ENCODE data around the gene SCN9A.

- TF ChIP-seq SIN3A (IDR thresholded peaks at IDR 0.05; ENCODE audit: borderline replicate concordance, insufficient read depth, low read length) (no peak), POLR2AphosphoS5 (IDR thresholded peaks at IDR 0.05; ENCODE audit: low read depth, low read length) (no peak)
Observed at GRCh38 chr2:166375195-166375735, 479 bp downstream of the SCN9A start.
